H1 (cell line): ENCODE results near the gene KRT80. TPM values are rescaled to one million over a fixed set of nuclear protein-coding genes. Genes with fewer than 3 reads are reported as not detected.

Source experiments
- ASH2L ChIP-seq: fragments of 200-600, 300-600 bp; sonication (generic); IDR thresholded peaks from one replicate; pipeline ENCODE4 v1.7.1; 2017; ENCODE audit warnings: low read length
- BACH1 ChIP-seq: IDR thresholded peaks from 2 replicates; pipeline ENCODE4 v1.6.1; 2012; ENCODE audit warnings: low read length, improper control_type of control experiment
- BRCA1 ChIP-seq: IDR thresholded peaks from 2 replicates; pipeline ENCODE4 v1.6.1; 2012; ENCODE audit warnings: low read depth, low read length, improper control_type of control experiment
- CEBPB ChIP-seq: IDR thresholded peaks from 2 replicates; pipeline ENCODE4 v1.6.1; 2012; ENCODE audit warnings: low read depth, low read length
- CHD1 ChIP-seq: IDR thresholded peaks from 2 replicates; pipeline ENCODE4 v1.6.1; 2012; ENCODE audit warnings: low read depth, low read length, improper control_type of control experiment
- CHD7 ChIP-seq: fragments of 300-600 bp; sonication (generic); IDR thresholded peaks from 2 replicates; pipeline ENCODE4 v1.7.1; 2012; ENCODE audit warnings: low read length, moderate library complexity, mild to moderate bottlenecking, inconsistent platforms; ENCODE audit not compliant: insufficient replicate concordance
- CTBP2 ChIP-seq: IDR thresholded peaks from 2 replicates; pipeline ENCODE4 v1.7.0; 2011; ENCODE audit warnings: borderline replicate concordance, mild to moderate bottlenecking, moderate library complexity, mixed read lengths, low read length; ENCODE audit not compliant: insufficient read depth, insufficient read length
- EGR1 ChIP-seq: IDR thresholded peaks from 2 replicates; pipeline ENCODE4 v1.6.1; 2011; ENCODE audit warnings: low read depth, low read length, borderline replicate concordance
- JUN ChIP-seq: IDR thresholded peaks from 2 replicates; pipeline ENCODE4 v1.6.1; 2011; ENCODE audit warnings: low read depth, mild to moderate bottlenecking, improper control_type of control experiment, low read length
- JUND ChIP-seq: IDR thresholded peaks from 2 replicates; pipeline ENCODE4 v1.6.1; 2011; ENCODE audit warnings: mild to moderate bottlenecking, improper control_type of control experiment, low read length
- KDM4A ChIP-seq: IDR thresholded peaks from one replicate; pipeline ENCODE4 v1.7.1; 2012; ENCODE audit warnings: low read depth, mild to moderate bottlenecking, moderate library complexity, low read length, inconsistent platforms; ENCODE audit not compliant: severe bottlenecking
- RFX5 ChIP-seq: IDR thresholded peaks from 2 replicates; pipeline ENCODE4 v1.6.1; 2011; ENCODE audit warnings: low read depth, low read length, improper control_type of control experiment, borderline replicate concordance
- polyA plus RNA-seq, 7 experiments: library from polyadenylated mRNA; depleted of rRNA in 3 of 7; stranded (reverse) in 5 of 7; unstranded in 2 of 7; fragments of >200 nt in 5 of 7; fragments of 200-250 nt in 2 of 7; gene quantifications; 1 replicate in 5 of 7; 2 replicates in 1 of 7; 4 replicates in 1 of 7; pipeline versions ENCODE4 v1.2.1 to v1.2.3, GENCODE V29; 2011 to 2013; ENCODE audit warnings: missing spikeins in 2 of 7, mixed read lengths in 2 of 7
- total RNA-seq: library from RNA; stranded (reverse); fragmentation: NEBNext Ultra II Directional; extraction: Animal tissue kit (Norgen Biotek cat#: 25700); gene quantifications from 2 replicates; pipeline ENCODE4 v1.2.1, GENCODE V29; 2021

The KRT80 gene
- total and polyA plus RNA-seq, 2 of the 8 experiments (the other 6 are each of a cell fraction or from before 2014, with no cell fraction given): 0.05 TPM; not detected in 1

- TF ChIP-seq CHD7: no peak
- TF ChIP-seq JUND: no peak
- TF ChIP-seq BRCA1: no peak
- TF ChIP-seq RFX5: no peak
- no peak for TF ChIP-seq JUN
- TF ChIP-seq EGR1: no peak
- no peak for TF ChIP-seq CTBP2
- TF ChIP-seq KDM4A: no peak
- no peak for TF ChIP-seq CEBPB
- TF ChIP-seq BACH1: no peak
- no peak for TF ChIP-seq ASH2L
- TF ChIP-seq CHD1: no peak
- TF ChIP-seq, all 59 proteins: peak for 0
These were observed 35.5 kb downstream of the KRT80 start (continued) for GRCh38 chr12:52156311-52156710.
